Coronary artery (tissue), 2 donors: ENCODE measurements around the gene LCE4A.

Source experiments
- DNase-seq: peaks from one replicate; pipeline ENCODE4 v3.0.0-alpha.2; 2017; ENCODE audit warnings: low spot score
- H3K27ac ChIP-seq, 2 donors: fragments of 200-600 bp; sonication (generic); one replicate each; pipeline ENCODE4 v1.5.1; 2016 to 2019
- H3K4me3 ChIP-seq: fragments of 200-600 bp; sonication (generic); 2 replicates; pipeline ENCODE4 v1.5.1; 2016; ENCODE audit warnings: mild to moderate bottlenecking, moderate library complexity
- CTCF ChIP-seq: fragments of 200-600 bp; sonication (generic); IDR thresholded peaks from one replicate; pipeline ENCODE4 v1.5.1; 2019; ENCODE audit warnings: antibody characterized with exemption

Gene LCE4A

GRCh38 chr1:152728986-152729385, 21.0 kb downstream of the LCE4A start:
- DNase-seq: no peak
- Histone ChIP-seq H3K27ac (no peak overlapping the region), H3K4me3 (no peak overlapping the region)
- TF ChIP-seq CTCF: no peak

- no peak for TF ChIP-seq CTCF
Observed at GRCh38 chr1:152735648-152736047, 27.7 kb downstream of the LCE4A start.

GRCh38 chr1:152737997-152738396, 30.0 kb downstream of the LCE4A start:
- H3K27ac ChIP-seq: no peak overlapping the region
- TF ChIP-seq CTCF: no peak
- DNase-seq: no peak
- no peak overlapping the region for H3K4me3 ChIP-seq

More at GRCh38 chr1:152735648-152736047, 27.7 kb downstream of the LCE4A start:
- DNase-seq: no peak
- no peak overlapping the region for H3K27ac ChIP-seq
- no peak overlapping the region for H3K4me3 ChIP-seq

- no peak overlapping the region for H3K27ac ChIP-seq
- DNase-seq: no peak
- TF ChIP-seq CTCF: no peak
- H3K4me3 ChIP-seq: no peak overlapping the region
Observed at GRCh38 chr1:152739841-152740240, 31.9 kb downstream of the LCE4A start.

GRCh38 chr1:152741656-152742055, 33.7 kb downstream of the LCE4A start:
- no peak for TF ChIP-seq CTCF
- H3K4me3 ChIP-seq: no peak overlapping the region
- no peak for DNase-seq
- H3K27ac ChIP-seq: no peak overlapping the region

- no peak overlapping the region for H3K27ac ChIP-seq
- DNase-seq: no peak
Observed at GRCh38 chr1:152743371-152744145, 35.6 kb downstream of the LCE4A start.

More at GRCh38 chr1:152743371-152744145, 35.6 kb downstream of the LCE4A start:
- no peak for TF ChIP-seq CTCF
- H3K4me3 ChIP-seq: no peak overlapping the region
